ENCODE data around the gene FLT1. TPM values are rescaled to one million over a fixed set of nuclear protein-coding genes. Genes with fewer than 3 reads are reported as not detected.

The FLT1 gene
- total RNA-seq, 1 experiment from 2014 or later, result not detected

DNA sequence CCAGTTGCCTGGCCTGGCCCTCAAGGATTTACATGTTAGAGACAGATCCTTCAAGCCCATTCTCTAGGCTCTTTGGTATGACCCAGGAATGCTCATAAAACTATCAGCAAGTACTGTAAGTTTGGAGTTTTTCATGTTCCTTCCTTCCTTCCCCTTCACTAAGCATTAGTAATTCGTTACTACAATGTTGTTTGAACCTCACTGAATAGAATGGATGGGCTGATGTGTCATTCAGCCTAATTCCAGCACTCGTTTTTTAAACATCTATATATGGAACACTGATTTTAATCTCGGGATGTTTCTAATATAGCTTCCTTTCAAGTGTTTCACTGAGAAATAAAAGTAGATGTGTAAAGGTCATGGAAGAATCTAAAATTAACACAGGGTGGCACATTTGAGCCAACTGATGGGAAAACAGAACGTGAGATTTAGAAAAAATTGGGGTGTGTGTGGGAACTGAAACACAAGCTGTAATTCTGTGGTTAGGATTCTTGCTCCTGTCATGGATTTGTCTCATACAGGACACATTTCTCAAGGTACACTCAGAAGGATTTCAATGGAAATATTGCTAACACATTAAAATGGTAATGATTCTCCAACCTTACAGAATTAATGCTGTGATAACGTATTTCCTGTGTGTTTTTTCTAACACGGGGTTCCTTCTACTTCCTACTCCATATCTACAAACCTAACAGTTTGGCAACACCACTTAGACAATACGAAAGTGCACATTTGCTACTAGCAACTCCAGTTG is 93.4 kb downstream of the FLT1 start:
- H3K9me3 Mint-ChIP-seq (ENCODE audit: low read depth, unreplicated experiment), result no peaks in the 10 kb centered on the region
- H3K27ac Mint-ChIP-seq (ENCODE audit: unreplicated experiment), result no peak overlapping the region
- no peaks in the 10 kb centered on the region for H3K4me1 Mint-ChIP-seq (ENCODE audit: low read depth, unreplicated experiment)
- BruUV-seq (replicated peaks), result no TSS peak
- TF ChIP-seq CTCF (IDR thresholded peaks at IDR 0.05; ENCODE audit: unreplicated experiment), result no peak
- no peaks in the 10 kb centered on the region for H3K36me3 Mint-ChIP-seq (ENCODE audit: insufficient read depth, unreplicated experiment)
- CTCF ChIA-PET, result no interaction called here
- no peak overlapping the region for H3K4me3 Mint-ChIP-seq (ENCODE audit: low read depth, unreplicated experiment)
- intact Hi-C loops (cut with micrococcal nuclease; ENCODE audit: unreplicated experiment), result no loop called here
- H3K27me3 Mint-ChIP-seq (ENCODE audit: unreplicated experiment), result no peaks in the 10 kb centered on the region
- DNase-seq, result no peak

- no peak for DNase-seq
- Mint-ChIP-seq H3K27me3 (ENCODE audit: unreplicated experiment) (peaks cover 13% of the 10 kb centered on the region), H3K36me3 (ENCODE audit: insufficient read depth, unreplicated experiment) (no peaks in the 10 kb centered on the region), H3K4me3 (ENCODE audit: low read depth, unreplicated experiment) (no peak overlapping the region), H3K4me1 (ENCODE audit: low read depth, unreplicated experiment) (no peaks in the 10 kb centered on the region), H3K27ac (ENCODE audit: unreplicated experiment) (no peak overlapping the region), H3K9me3 (ENCODE audit: low read depth, unreplicated experiment) (no peaks in the 10 kb centered on the region)
- no peak for TF ChIP-seq CTCF (IDR thresholded peaks at IDR 0.05; ENCODE audit: unreplicated experiment)
- intact Hi-C loops (cut with micrococcal nuclease; ENCODE audit: unreplicated experiment), result no loop called here
- BruUV-seq (replicated peaks), result no TSS peak
- CTCF ChIA-PET, result no interaction called here
Observed at GRCh38 chr13:28396053-28396452, 98.9 kb downstream of the FLT1 start.

- BruUV-seq (replicated peaks), result no TSS peak
- Mint-ChIP-seq H3K9me3 (ENCODE audit: low read depth, unreplicated experiment) (no peaks in the 10 kb centered on the region), H3K27me3 (ENCODE audit: unreplicated experiment) (peaks cover 13% of the 10 kb centered on the region), H3K36me3 (ENCODE audit: insufficient read depth, unreplicated experiment) (no peaks in the 10 kb centered on the region), H3K4me1 (ENCODE audit: low read depth, unreplicated experiment) (no peaks in the 10 kb centered on the region), H3K4me3 (ENCODE audit: low read depth, unreplicated experiment) (no peak overlapping the region), H3K27ac (ENCODE audit: unreplicated experiment) (no peak overlapping the region)
- TF ChIP-seq CTCF (IDR thresholded peaks at IDR 0.05; ENCODE audit: unreplicated experiment), result no peak
- DNase-seq, result no peak
- CTCF ChIA-PET, result no interaction called here
- intact Hi-C loops (cut with micrococcal nuclease; ENCODE audit: unreplicated experiment), result no loop called here
Observed at GRCh38 chr13:28394422-28394821, 100.5 kb downstream of the FLT1 start.

DNA sequence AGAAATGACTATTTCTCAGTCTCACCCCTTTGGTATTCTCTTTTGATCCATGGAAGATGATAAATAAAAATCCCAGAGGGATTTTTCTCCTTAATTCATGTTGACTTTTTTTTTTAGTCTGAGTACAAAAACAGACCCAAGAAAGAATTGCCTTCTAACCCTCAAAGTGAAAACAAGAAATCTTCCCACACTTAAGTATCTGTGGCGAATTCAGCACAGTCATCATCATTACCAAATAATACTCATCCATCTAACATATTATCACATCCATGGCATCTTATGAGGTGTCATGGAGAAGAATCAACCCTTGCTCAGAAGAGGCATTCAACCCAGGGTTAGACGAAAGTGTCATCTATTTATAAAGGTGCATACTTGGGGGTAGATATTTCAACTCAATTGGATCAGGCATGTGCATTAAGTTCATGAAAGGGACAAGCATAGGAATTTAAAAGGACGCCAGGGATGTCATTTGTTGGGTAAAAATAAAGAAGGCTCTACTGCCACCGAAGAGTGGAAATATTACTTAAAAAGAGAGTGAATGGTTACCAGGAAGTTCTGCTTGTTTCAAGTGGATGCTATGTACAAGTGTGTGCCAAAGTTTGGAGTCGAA is 101.9 kb downstream of the FLT1 start:
- Mint-ChIP-seq H3K4me3 (ENCODE audit: low read depth, unreplicated experiment) (no peak overlapping the region), H3K27ac (ENCODE audit: unreplicated experiment) (no peak overlapping the region), H3K9me3 (ENCODE audit: low read depth, unreplicated experiment) (no peaks in the 10 kb centered on the region), H3K4me1 (ENCODE audit: low read depth, unreplicated experiment) (no peaks in the 10 kb centered on the region), H3K36me3 (ENCODE audit: insufficient read depth, unreplicated experiment) (no peaks in the 10 kb centered on the region), H3K27me3 (ENCODE audit: unreplicated experiment) (peaks cover 13% of the 10 kb centered on the region)
- CTCF ChIA-PET, result no interaction called here
- intact Hi-C loops (cut with micrococcal nuclease; ENCODE audit: unreplicated experiment), result no loop called here
- TF ChIP-seq CTCF (IDR thresholded peaks at IDR 0.05; ENCODE audit: unreplicated experiment), result no peak
- no TSS peak for BruUV-seq (replicated peaks)
- DNase-seq, result no peak

Data from Calu3 (cell line).